NCI-H1694 (cell line): Measurements from ENCODE around the gene SCLT1.

Source experiments
- DNase-seq: peaks from one replicate; lab custom pipeline; 2025; lab: John Stamatoyannopoulos, UW

The SCLT1 gene

DNA sequence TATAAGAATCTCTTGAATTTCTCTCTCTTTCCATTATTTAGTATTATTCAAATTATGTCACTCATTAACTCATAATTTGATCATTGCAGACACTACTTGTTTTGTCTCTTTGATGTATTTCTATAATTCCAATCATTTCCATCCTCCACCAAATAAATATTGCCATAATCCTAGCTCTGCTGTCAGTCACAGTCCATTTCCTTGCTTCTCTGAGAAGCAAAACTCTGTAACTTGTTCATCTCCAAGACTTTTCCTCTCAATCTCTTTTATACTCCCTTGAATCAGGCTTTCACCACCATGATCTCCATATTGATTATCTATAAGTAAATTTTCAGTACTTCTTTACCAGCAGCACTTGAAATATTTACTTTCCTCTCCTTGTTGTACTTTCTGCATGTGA is 135.9 kb downstream of the SCLT1 start:
- no peak for DNase-seq

GRCh38 chr4:128955751-128956150 is 137.6 kb downstream of the SCLT1 start:
- DNase-seq = no peak

- no peak for DNase-seq
Measured at GRCh38 chr4:128954941-128955340, 138.4 kb downstream of the SCLT1 start.

DNA sequence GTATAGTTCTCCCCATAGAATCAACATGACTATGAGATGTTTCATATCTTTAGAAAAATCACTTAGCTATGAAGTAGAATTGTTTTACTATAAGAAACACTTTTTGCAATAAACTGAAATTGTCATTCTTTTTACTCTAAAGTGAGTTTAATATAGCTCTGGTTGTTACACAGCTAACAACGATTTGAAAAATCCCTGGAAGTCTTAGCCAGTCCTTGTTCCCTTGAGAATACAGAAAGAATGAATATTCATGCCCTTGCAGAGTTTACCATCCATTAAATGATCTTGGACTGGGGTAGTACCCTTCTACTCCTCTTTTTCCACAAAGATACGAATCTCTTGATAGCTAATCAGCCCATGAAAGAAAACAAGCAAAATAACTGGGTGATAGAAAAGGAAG is 142.0 kb downstream of the SCLT1 start:
- DNase-seq = no peak

DNA sequence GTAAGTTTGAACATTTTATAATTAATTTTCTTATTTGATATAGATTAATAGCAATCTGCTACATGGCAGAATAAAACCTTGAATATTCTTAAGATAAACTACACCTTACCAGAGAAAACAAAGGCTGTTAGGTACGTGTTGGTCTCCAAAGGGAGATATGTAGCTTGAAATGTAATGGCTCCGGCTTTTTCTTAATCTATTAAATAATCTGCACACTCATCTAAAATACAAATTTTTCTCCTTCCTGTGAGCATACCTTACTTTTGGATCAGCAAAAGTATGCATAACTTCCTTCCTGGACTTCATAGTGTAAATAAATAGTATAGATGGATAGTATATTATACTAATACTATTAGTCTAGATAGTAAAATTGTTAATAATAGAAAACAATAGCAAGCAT is 142.5 kb downstream of the SCLT1 start:
- no peak for DNase-seq

GRCh38 chr4:128946916-128947315 is 146.4 kb downstream of the SCLT1 start:
- DNase-seq = no peak

- DNase-seq = no peak
Measured at GRCh38 chr4:128942607-128943006, 150.7 kb downstream of the SCLT1 start.

DNA sequence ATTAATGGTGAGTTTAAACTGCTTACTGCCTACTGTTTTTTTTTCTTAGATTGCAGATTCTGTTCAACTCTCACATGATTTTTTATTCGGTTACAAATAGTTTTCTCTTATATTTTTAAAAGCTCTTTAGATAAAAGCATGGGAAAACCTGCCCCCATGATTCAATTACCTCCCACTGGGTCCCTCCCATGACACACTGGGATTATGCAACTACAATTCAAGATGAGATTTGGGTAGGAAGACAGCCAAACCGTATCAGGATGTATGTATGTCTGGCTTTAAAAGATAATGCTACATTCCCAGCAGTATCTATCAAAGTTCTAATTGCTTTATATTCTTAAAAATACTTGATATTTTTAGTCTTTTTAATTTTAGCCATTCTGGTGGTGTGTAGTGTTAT is 152.4 kb downstream of the SCLT1 start:
- no peak for DNase-seq

GRCh38 chr4:128930051-128930450 is 163.3 kb downstream of the SCLT1 start:
- DNase-seq = no peak

DNA sequence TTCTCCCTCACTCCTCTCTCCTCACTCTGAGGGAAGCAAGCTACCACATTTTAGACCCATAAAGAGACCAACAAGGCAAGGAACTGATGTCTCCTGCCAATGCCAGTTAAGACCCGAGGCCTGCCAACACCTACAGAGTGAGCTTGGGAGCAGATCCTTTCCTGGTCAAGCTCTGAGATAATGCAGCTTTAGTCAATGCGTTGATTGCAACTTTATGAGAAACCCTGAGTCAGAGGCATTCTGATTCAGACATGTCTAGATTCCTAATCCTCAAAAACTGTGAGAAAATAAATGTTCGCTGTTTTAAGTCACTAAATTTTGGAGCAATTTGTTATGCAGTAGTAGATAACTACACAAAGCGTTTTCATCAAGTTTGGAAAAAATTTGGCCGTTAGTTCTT is 168.4 kb downstream of the SCLT1 start:
- no peak for DNase-seq

DNA sequence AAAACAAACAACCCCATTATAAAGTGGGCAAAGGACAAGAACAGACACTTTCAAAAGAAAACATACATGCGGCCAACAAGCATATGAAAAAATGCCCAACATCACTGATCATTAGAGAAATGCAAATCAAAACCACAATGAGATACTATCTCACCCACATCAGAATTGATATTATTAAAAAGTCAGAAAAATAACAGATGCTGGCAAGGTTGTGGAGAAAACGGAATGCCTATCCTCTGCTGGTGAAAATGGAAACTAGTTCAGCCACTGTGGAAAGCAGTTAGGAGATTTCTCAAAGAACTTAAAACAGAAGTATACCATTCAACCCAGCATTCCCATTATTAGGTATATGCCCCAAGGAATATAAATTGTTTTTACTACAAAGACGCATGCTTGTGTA is 171.4 kb downstream of the SCLT1 start:
- DNase-seq = no peak

DNA sequence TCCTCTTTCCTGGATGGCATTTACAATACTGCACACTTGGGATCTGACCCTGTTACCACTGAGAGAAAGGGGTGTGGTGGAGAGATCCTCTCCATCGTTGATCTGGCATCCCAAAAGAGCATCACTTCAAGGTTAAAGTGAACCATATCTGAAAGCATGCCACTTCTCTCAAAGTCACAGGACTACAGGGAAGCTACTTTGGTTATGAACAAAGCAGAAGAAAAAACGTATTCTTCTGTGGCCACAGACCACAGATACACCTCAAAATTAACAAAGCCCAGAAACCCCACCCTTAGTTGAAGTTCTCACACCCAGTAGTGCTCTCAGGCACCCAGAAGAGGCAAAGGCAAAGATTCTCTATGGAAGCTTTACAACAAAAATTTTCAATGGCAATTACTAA is 175.6 kb downstream of the SCLT1 start:
- DNase-seq = no peak

- no peak for DNase-seq
Measured at GRCh38 chr4:128916832-128917231, 176.5 kb downstream of the SCLT1 start.

GRCh38 chr4:128915544-128915943 is 177.8 kb downstream of the SCLT1 start:
- DNase-seq = no peak

DNA sequence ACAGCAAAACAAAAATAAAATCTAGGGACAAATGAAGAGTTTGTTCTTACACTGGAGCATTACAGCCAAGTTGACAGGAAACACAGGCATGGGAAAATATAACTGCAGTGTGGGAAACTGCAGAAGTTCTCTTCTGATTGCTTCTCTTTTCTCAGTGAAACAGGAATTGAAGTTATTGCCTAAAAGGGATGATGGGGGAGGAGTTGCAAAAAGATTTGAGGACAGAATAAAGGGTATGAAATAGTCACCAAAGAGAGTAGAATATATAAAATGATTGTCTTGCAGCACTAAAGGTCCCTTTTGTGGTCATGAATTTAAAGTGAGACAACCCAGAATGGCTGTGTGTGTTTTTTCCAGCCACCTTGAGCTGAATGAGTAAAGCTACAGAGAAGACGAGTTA is 180.1 kb downstream of the SCLT1 start:
- no peak for DNase-seq

DNA sequence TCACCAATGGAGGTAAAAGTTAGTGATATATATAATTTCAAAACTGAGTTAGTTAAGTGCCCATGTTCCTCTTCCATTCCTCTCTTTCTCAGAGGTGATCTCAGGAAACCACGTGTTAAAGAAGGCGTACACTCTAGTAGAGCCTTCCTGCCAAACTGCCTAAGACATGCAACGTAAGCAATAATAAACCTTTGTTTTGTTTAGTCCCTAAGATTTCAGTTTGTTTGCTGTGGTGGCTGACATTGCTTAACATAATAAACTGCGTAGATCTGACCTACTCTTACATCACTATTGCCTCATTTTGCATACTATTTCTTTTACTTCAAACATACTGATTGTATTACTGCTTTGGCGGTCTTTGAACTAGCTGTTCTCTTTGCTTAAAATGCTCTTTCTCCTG is 184.6 kb downstream of the SCLT1 start:
- DNase-seq = no peak

DNA sequence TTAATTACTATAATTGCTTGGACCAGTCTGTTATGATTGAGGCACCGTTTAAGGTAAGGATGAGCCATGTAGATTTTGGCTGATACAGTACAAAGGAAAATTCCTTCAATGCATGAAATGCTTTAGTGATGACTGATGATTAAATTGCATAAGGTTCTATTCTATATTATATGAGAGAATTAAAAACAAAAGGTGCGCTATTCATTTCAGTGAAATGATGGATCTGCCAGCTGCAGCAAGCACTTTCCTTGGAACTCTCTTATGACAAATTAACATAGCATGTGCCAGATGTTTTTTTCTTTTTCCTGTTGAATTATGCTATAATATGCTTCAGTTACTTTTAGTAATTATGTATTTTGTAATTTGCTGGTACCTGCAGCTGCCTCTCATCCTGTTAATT is 185.4 kb downstream of the SCLT1 start:
- DNase-seq = peak; percentile 3

DNA sequence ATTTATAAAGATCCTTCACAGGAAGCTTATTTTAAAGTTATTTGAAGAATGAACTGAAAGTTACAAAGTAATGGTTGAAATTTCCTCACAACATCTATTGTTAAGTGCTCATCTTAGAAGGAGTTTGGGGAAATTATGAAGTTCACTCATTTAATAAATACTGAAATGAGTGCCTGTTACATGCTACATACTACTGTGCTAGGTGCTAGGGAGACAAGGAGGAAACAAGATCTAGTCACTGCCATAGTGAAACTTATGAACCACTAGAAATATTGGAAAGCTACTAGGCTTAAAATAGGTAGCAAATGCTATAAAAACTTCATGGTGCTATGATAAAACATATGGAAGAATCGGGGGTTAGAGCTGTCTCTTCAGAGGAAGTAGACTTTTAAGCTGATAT is 186.8 kb downstream of the SCLT1 start:
- no peak for DNase-seq

DNA sequence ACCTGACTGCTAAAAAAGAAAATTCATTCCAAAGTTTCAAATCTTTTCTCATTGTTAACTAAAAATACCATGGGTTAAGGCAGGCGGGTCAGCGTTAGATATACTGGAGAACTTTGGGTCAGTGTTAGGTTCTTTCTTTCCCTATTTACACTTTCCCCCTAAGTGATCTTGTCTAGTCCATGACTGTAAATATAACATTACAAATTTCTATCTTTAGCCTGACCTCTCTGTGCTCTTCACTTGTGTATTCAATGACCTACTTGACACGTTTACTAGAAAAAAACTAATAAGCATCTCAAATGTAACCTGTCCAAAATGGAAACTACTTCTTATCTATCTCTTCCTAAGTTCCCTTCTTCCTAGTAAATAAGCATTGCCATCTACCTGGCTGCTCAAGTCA is 188.5 kb downstream of the SCLT1 start:
- DNase-seq = no peak

DNA sequence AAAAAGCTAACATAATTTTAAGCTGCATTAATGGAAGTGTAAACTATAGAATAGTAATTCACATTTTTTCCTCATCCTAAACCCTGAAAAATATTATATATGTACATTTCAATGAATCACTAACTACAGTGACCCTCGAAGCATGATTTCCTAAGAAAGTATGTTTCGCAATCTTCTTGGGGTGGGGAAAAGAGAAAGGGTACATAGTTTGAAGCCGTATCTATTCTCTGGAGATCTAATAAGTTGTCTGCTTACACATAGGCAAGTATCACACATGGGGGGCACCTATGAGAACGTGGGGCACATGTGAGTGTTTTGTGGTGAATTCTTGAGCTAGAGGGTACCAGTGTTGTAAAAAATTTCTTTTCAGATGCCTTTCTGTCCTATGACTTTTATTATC is 212.7 kb downstream of the SCLT1 start:
- no peak for DNase-seq

- DNase-seq = no peak
Measured at GRCh38 chr4:128879971-128880370, 213.4 kb downstream of the SCLT1 start.

DNA sequence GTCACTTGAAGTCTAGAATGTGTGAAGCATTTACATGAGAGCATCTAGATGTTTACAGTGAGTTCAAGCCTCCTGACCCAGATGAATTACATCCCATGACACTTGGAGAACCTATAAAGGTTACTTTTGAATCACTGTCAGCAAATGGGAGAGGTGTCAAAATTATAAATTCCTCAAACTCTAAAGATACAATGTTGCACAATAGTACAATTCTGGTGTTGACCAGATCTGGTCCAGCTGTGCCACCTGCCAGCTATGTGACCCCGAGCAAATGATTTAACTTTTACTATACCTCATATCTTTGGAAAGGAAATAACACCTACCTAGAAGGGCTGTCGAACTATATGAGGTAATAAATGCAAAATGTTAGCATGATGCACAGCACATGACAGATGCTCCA is 214.1 kb downstream of the SCLT1 start:
- DNase-seq = no peak

GRCh38 chr4:128877934-128878333 is 215.4 kb downstream of the SCLT1 start:
- no peak for DNase-seq

DNA sequence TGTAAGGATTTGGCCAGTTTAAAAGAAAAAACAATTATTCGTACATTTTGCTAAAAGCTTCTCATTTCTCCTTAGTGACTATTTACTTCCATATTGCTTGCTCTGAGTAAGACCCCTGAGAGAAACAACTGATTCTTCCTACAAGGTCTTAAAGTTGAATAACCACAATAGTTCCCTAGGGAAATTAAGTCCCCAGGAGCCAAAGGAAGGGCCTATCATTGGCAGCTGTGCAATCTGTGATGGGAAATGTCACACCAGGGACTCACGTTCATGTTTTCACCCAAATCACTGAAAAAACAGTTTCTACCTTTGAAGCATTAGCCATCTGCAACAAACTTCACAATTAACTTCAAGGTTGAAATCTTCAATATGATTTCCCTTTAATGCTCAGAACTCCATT is 217.1 kb downstream of the SCLT1 start:
- DNase-seq = no peak

- DNase-seq = no peak
Measured at GRCh38 chr4:128871948-128872347, 221.4 kb downstream of the SCLT1 start.
